NOMO-1 (cell line): ENCODE results near the gene INPP4B.
"Not testable (repeated sequence)": the region's sequence is repeated elsewhere in the genome, so short reads cannot be mapped to it uniquely, and the experiment has no call there.

Source experiments
- DNase-seq, 2 experiments: peaks; one replicate each; lab custom pipeline; 2025; ENCODE audit not compliant: unreplicated experiment in 2 of 2; lab: John Stamatoyannopoulos, UW

INPP4B gene

GRCh38 chr4:142112451-142112850, 733.6 kb downstream of the INPP4B start:
- DNase-seq: no peak

GRCh38 chr4:142110136-142110535, 736.0 kb downstream of the INPP4B start:
- no peak for DNase-seq

- no peak for DNase-seq
Observed at GRCh38 chr4:142104041-142104440, 742.1 kb downstream of the INPP4B start.

GRCh38 chr4:142101401-142101800, 744.7 kb downstream of the INPP4B start:
- no peak for DNase-seq

- no peak for DNase-seq
Observed at GRCh38 chr4:142100941-142101340, 745.2 kb downstream of the INPP4B start.

- no peak for DNase-seq
Observed at GRCh38 chr4:142098900-142099545, 747.1 kb downstream of the INPP4B start.

- no peak for DNase-seq
Observed at GRCh38 chr4:142098380-142098779, 747.7 kb downstream of the INPP4B start.

- no peak for DNase-seq
Observed at GRCh38 chr4:142097015-142097414, 749.1 kb downstream of the INPP4B start.

- no peak for DNase-seq
Observed at GRCh38 chr4:142095886-142096605, 750.1 kb downstream of the INPP4B start.

- DNase-seq: no peak
Observed at GRCh38 chr4:142092941-142093340, 753.2 kb downstream of the INPP4B start.

GRCh38 chr4:142091691-142092182, 754.4 kb downstream of the INPP4B start:
- no peak for DNase-seq

- DNase-seq: no peak
Observed at GRCh38 chr4:142091085-142091513, 755.0 kb downstream of the INPP4B start.

- DNase-seq: no peak
Observed at GRCh38 chr4:142088906-142089305, 757.2 kb downstream of the INPP4B start.

- no peak for DNase-seq
Observed at GRCh38 chr4:142085513-142086292, 760.4 kb downstream of the INPP4B start.

GRCh38 chr4:142083264-142083663, 762.8 kb downstream of the INPP4B start:
- DNase-seq: no peak

- DNase-seq: no peak
Observed at GRCh38 chr4:142081025-142081424, 765.1 kb downstream of the INPP4B start.

GRCh38 chr4:142079959-142080358, 766.1 kb downstream of the INPP4B start:
- no peak for DNase-seq

GRCh38 chr4:142077048-142077447, 769.1 kb downstream of the INPP4B start:
- DNase-seq: no peak

- DNase-seq: not testable (repeated sequence)
Observed at GRCh38 chr4:142068304-142068703, 777.8 kb downstream of the INPP4B start.

GRCh38 chr4:142066562-142066961, 779.5 kb downstream of the INPP4B start:
- not testable (repeated sequence) for DNase-seq

- DNase-seq: no peak
Observed at GRCh38 chr4:142065086-142065647, 780.9 kb downstream of the INPP4B start.
